H9 (cell line): ENCODE measurements around the gene INPP5A. TPM values are rescaled to one million over a fixed set of nuclear protein-coding genes. Genes with fewer than 3 reads are reported as not detected.
A peak's percentile ranks its signal among the peaks of the same experiment; 100 is the strongest.

Experiments used
- DNase-seq: peaks from one replicate; pipeline ENCODE4 v3.0.0-alpha.2; 2017
- H2AFZ ChIP-seq: one replicate; pipeline ENCODE4 v1.6.1; 2013; ENCODE audit warnings: mild to moderate bottlenecking, low read length, control low read depth, moderate library complexity
- H2AK5ac ChIP-seq: 2 replicates; pipeline ENCODE4 v1.6.1; 2013; ENCODE audit warnings: low read length, control low read depth, mixed read lengths; ENCODE audit not compliant: insufficient read length
- H2BK120ac ChIP-seq: one replicate; pipeline ENCODE4 v1.6.1; 2013; ENCODE audit warnings: low read depth, mild to moderate bottlenecking, low read length, control low read depth, inconsistent platforms; ENCODE audit not compliant: poor library complexity, severe bottlenecking
- H2BK12ac ChIP-seq: 2 replicates; pipeline ENCODE4 v1.6.1; 2013; ENCODE audit warnings: low read length, control low read depth, mixed read lengths, low read depth; ENCODE audit not compliant: insufficient read length
- H2BK15ac ChIP-seq: 2 replicates; pipeline ENCODE4 v1.6.1; 2013; ENCODE audit warnings: low read depth, low read length, control low read depth
- H2BK20ac ChIP-seq: one replicate; pipeline ENCODE4 v1.6.1; 2013; ENCODE audit warnings: low read depth, mild to moderate bottlenecking, low read length, control low read depth, inconsistent platforms; ENCODE audit not compliant: poor library complexity, severe bottlenecking
- H2BK5ac ChIP-seq: 2 replicates; pipeline ENCODE4 v1.6.1; 2013; ENCODE audit warnings: low read length, control low read depth, mixed read lengths; ENCODE audit not compliant: insufficient read length
- H3K14ac ChIP-seq: 2 replicates; pipeline ENCODE4 v1.6.1; 2013; ENCODE audit warnings: low read length, control low read depth; ENCODE audit not compliant: insufficient read depth
- H3K18ac ChIP-seq: 2 replicates; pipeline ENCODE4 v1.6.1; 2013; ENCODE audit warnings: low read depth, mild to moderate bottlenecking, mixed read lengths, low read length, control low read depth; ENCODE audit not compliant: insufficient read length
- H3K23ac ChIP-seq: 2 replicates; pipeline ENCODE4 v1.6.1; 2013; ENCODE audit warnings: low read length, control low read depth, mixed read lengths, low read depth; ENCODE audit not compliant: insufficient read length
- H3K23me2 ChIP-seq: 2 replicates; pipeline ENCODE4 v1.6.1; 2013; ENCODE audit warnings: low read depth, mild to moderate bottlenecking, mixed read lengths, low read length, control low read depth; ENCODE audit not compliant: insufficient read length, poor library complexity, severe bottlenecking
- H3K27ac ChIP-seq: 2 replicates; pipeline ENCODE4 v1.5.1; 2013; ENCODE audit warnings: low read length, control low read depth, mixed read lengths, low read depth; ENCODE audit not compliant: insufficient read length
- H3K27me3 ChIP-seq: 2 replicates; pipeline ENCODE4 v1.6.1; 2013; ENCODE audit warnings: low read length, control low read depth, inconsistent platforms; ENCODE audit not compliant: insufficient read depth
- H3K4ac ChIP-seq: 2 replicates; pipeline ENCODE4 v1.6.1; 2013; ENCODE audit warnings: low read depth, mild to moderate bottlenecking, control low read depth, inconsistent platforms, low read length, moderate library complexity
- H3K4me1 ChIP-seq: 2 replicates; pipeline ENCODE4 v1.6.1; 2013; ENCODE audit warnings: low read length, control low read depth, inconsistent platforms; ENCODE audit not compliant: insufficient read depth
- H3K4me2 ChIP-seq: 2 replicates; pipeline ENCODE4 v1.6.1; 2013; ENCODE audit warnings: low read length, control low read depth, mixed read lengths; ENCODE audit not compliant: insufficient read length, insufficient read depth
- H3K56ac ChIP-seq: 2 replicates; pipeline ENCODE4 v1.6.1; 2013; ENCODE audit warnings: low read depth, mild to moderate bottlenecking, mixed read lengths, low read length, control low read depth; ENCODE audit not compliant: insufficient read length
- H3K79me1 ChIP-seq: 2 replicates; pipeline ENCODE4 v1.6.1; 2013; ENCODE audit warnings: low read depth, mild to moderate bottlenecking, moderate library complexity, low read length, control low read depth, inconsistent platforms; ENCODE audit not compliant: insufficient read depth, poor library complexity, severe bottlenecking
- H3K79me2 ChIP-seq: 2 replicates; pipeline ENCODE4 v1.6.1; 2013; ENCODE audit warnings: low read length, control low read depth, inconsistent platforms; ENCODE audit not compliant: insufficient read depth
- H3K9ac ChIP-seq: 2 replicates; pipeline ENCODE4 v1.6.1; 2013; ENCODE audit warnings: low read length, control low read depth, mixed read lengths; ENCODE audit not compliant: insufficient read length; ENCODE audit errors: extremely low read depth
- H3K9me3 ChIP-seq: one replicate; pipeline ENCODE4 v1.6.1; 2013; ENCODE audit warnings: low read depth, low read length, inconsistent platforms; ENCODE audit not compliant: control insufficient read depth
- H3T11ph ChIP-seq: one replicate; pipeline ENCODE4 v1.6.1; 2013; ENCODE audit warnings: mild to moderate bottlenecking, low read length, control low read depth, inconsistent platforms
- H4K20me1 ChIP-seq: one replicate; pipeline ENCODE4 v1.6.1; 2013; ENCODE audit not compliant: control insufficient read depth, insufficient read length, insufficient read depth
- H4K5ac ChIP-seq: 2 replicates; pipeline ENCODE4 v1.6.1; 2013; ENCODE audit warnings: low read depth, mild to moderate bottlenecking, mixed read lengths, low read length, control low read depth; ENCODE audit not compliant: insufficient read length
- H4K8ac ChIP-seq: replicated peaks from 2 replicates; pipeline ENCODE4 v1.6.1; 2013; ENCODE audit warnings: low read length, control low read depth, mixed read lengths, low read depth; ENCODE audit not compliant: insufficient read length
- H4K91ac ChIP-seq: 2 replicates; pipeline ENCODE4 v1.6.1; 2013; ENCODE audit warnings: low read depth, mild to moderate bottlenecking, moderate library complexity, mixed read lengths, low read length, control low read depth; ENCODE audit not compliant: insufficient read length
- H3K27ac Mint-ChIP-seq, 3 experiments: 2 replicates in 2 of 3; 3 replicates in 1 of 3; pipeline ENCODE4 v1.8.0; 2020 to 2021; ENCODE audit warnings: mixed read lengths in 3 of 3, mild to moderate bottlenecking in 1 of 3, moderate library complexity in 1 of 3
- H3K27me3 Mint-ChIP-seq: 2 replicates; pipeline ENCODE4 v1.8.0; 2021; ENCODE audit warnings: low read depth, mild to moderate bottlenecking, moderate library complexity, mixed read lengths
- H3K36me3 Mint-ChIP-seq, 3 experiments: 2 replicates in 2 of 3; 3 replicates in 1 of 3; pipeline ENCODE4 v1.8.0; 2020 to 2021; ENCODE audit warnings: low read depth in 3 of 3, mixed read lengths in 3 of 3; ENCODE audit not compliant: insufficient read depth in 1 of 3
- H3K4me1 Mint-ChIP-seq, 2 experiments: 2 replicates each; pipeline ENCODE4 v1.8.0; 2020; ENCODE audit warnings: mixed read lengths in 2 of 2
- H3K4me3 Mint-ChIP-seq, 2 experiments: 2 replicates in 1 of 2; 3 replicates in 1 of 2; pipeline ENCODE4 v1.8.0; 2020 to 2021; ENCODE audit warnings: mild to moderate bottlenecking in 2 of 2, mixed read lengths in 2 of 2, moderate library complexity in 1 of 2
- H3K9me3 Mint-ChIP-seq, 2 experiments: 2 replicates in 1 of 2; 3 replicates in 1 of 2; pipeline ENCODE4 v1.8.0; 2020; ENCODE audit warnings: mild to moderate bottlenecking in 2 of 2, mixed read lengths in 2 of 2, moderate library complexity in 1 of 2
- WGBS: extraction: QIAGEN DNeasy Blood & Tissue Kit; methylation state at CpG from one replicate; pipeline ENCODE4 v1.1.7; 2013; ENCODE audit warnings: missing lambda C conversion rate, low lambda C conversion rate, mixed read lengths; ENCODE audit not compliant: insufficient read length; ENCODE audit errors: extremely low coverage; 5-methylcytosine and 5-hydroxymethylcytosine counted together
- total RNA-seq: library from RNA; stranded (reverse); gene quantifications from 2 replicates; pipeline ENCODE4 v1.2.1, GENCODE V29; 2021
- TF ChIP-seq, protein P1 (sequence below): fragments of 200-600 bp; sonication (generic); conservative IDR thresholded peaks from 3 replicates; pipeline ENCODE4 v1.8.0; 2021; ENCODE audit warnings: antibody characterized with exemption, mild to moderate bottlenecking

The INPP5A gene
- total RNA-seq, 1 experiment from 2014 or later, result 17.7 TPM

DNA sequence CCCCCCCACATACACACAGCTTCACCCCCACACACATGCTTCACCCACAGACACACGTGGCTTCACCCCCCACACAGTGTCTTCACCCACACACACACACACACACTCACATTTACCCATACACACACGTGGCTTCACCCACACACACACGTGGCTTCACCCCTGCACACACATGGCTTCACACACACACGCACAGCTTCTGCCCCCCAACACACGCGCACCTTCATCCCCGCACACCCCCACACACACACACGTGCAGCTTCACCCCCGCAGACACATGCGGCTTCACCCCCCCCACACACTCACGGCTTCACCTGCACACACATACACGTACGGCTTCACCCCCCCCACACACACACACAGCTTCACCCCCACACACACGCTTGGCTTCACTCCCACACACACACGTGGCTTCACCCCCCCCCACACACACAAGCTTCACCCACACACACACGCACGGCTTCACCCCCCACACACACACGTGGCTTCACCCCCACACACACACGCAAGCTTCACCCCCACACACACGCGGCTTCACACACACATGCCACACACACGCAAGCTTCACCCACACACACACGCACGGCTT, 165.9 kb downstream of the INPP5A start:
- DNase-seq, result peak; percentile 18
- no peak overlapping the region for H2BK20ac ChIP-seq
- H3K27ac ChIP-seq, result no peak overlapping the region
- H4K91ac ChIP-seq, result no peak overlapping the region
- Mint-ChIP-seq H3K9me3 (peaks cover 22 to 25% of the 10 kb centered on the region in 2 experiments), H3K4me3 (peak overlapping the region in 1 of 2 experiments; percentile 20; a peak in 1 of 5 replicates), H3K4me1 (peaks cover 0 to 3% of the 10 kb centered on the region in 2 experiments; a peak in 1 of 4 replicates), H3K27ac (peak overlapping the region in 1 of 3 experiments; percentile 89; a peak in 1 of 7 replicates), H3K27me3 (no peaks in the 10 kb centered on the region; the same call in 1 of the 2 replicates), H3K36me3 (peaks cover 16 to 40% (median 21%) of the 10 kb centered on the region in 3 experiments)
- H3K4me2 ChIP-seq, result no peak overlapping the region
- H4K5ac ChIP-seq, result no peak overlapping the region
- WGBS, result 100% methylated on average over 4 of the region's 24 CpGs
- no peak overlapping the region for H3K56ac ChIP-seq
- no peak overlapping the region for H4K8ac ChIP-seq
- H2AK5ac ChIP-seq, result no peak overlapping the region
- no peaks in the 10 kb centered on the region for H3K79me2 ChIP-seq
- no peaks in the 10 kb centered on the region for H4K20me1 ChIP-seq
- H3K4ac ChIP-seq, result no peak overlapping the region
- no peaks in the 10 kb centered on the region for H3K79me1 ChIP-seq
- H2BK15ac ChIP-seq, result no peak overlapping the region
- no peak overlapping the region for H3K23ac ChIP-seq
- H3K23me2 ChIP-seq, result no peaks in the 10 kb centered on the region
- TF ChIP-seq, protein P1, sequence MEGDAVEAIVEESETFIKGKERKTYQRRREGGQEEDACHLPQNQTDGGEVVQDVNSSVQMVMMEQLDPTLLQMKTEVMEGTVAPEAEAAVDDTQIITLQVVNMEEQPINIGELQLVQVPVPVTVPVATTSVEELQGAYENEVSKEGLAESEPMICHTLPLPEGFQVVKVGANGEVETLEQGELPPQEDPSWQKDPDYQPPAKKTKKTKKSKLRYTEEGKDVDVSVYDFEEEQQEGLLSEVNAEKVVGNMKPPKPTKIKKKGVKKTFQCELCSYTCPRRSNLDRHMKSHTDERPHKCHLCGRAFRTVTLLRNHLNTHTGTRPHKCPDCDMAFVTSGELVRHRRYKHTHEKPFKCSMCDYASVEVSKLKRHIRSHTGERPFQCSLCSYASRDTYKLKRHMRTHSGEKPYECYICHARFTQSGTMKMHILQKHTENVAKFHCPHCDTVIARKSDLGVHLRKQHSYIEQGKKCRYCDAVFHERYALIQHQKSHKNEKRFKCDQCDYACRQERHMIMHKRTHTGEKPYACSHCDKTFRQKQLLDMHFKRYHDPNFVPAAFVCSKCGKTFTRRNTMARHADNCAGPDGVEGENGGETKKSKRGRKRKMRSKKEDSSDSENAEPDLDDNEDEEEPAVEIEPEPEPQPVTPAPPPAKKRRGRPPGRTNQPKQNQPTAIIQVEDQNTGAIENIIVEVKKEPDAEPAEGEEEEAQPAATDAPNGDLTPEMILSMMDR, result no peak
- H3K9ac ChIP-seq, result no peak overlapping the region
- no peaks in the 10 kb centered on the region for H3K4me1 ChIP-seq
- no peak overlapping the region for H2BK12ac ChIP-seq
- no peak overlapping the region for H2AFZ ChIP-seq
- H2BK5ac ChIP-seq, result no peak overlapping the region
- no peaks in the 10 kb centered on the region for H3K27me3 ChIP-seq
- H3T11ph ChIP-seq, result no peak overlapping the region
- H3K18ac ChIP-seq, result no peak overlapping the region
- H2BK120ac ChIP-seq, result no peak overlapping the region
- no peaks in the 10 kb centered on the region for H3K9me3 ChIP-seq
- no peak overlapping the region; the same call in 1 of the 2 replicates for H3K14ac ChIP-seq
